Neutrophil (primary cell): Measurements from ENCODE around the gene FREM2.

Experiments used
- H3K27ac ChIP-seq: fragments of 200-600 bp; sonication (generic); 2 replicates; pipeline ENCODE4 v1.5.1; 2016; ENCODE audit warnings: mild to moderate bottlenecking, moderate library complexity
- H3K27me3 ChIP-seq: fragments of 200-600 bp; sonication (generic); 2 replicates; pipeline ENCODE4 v1.6.0; 2016; ENCODE audit warnings: mild to moderate bottlenecking
- H3K36me3 ChIP-seq: fragments of 200-600 bp; sonication (generic); 2 replicates; pipeline ENCODE4 v1.5.1; 2017
- H3K4me1 ChIP-seq, 2 experiments: fragments of 200-600 bp in 1 of 2; sonication (generic) in 1 of 2; 1 replicate in 1 of 2; 2 replicates in 1 of 2; pipeline versions ENCODE4 v1.5.1 to v1.6.1; 2013 to 2016; ENCODE audit warnings: low read depth in 1 of 2, low read length in 1 of 2, mild to moderate bottlenecking in 1 of 2, moderate library complexity in 1 of 2; ENCODE audit not compliant: control insufficient read depth in 1 of 2, insufficient read depth in 1 of 2
- H3K4me3 ChIP-seq, 2 experiments: fragments of 200-600 bp in 1 of 2; sonication (generic) in 1 of 2; 1 replicate in 1 of 2; 2 replicates in 1 of 2; pipeline ENCODE4 v1.5.1; 2013 to 2016; ENCODE audit warnings: low read depth in 1 of 2, low read length in 1 of 2, mild to moderate bottlenecking in 1 of 2, moderate library complexity in 1 of 2
- H3K9me3 ChIP-seq: fragments of 200-600 bp; sonication (generic); 2 replicates; pipeline ENCODE4 v1.5.1; 2016
- CTCF ChIP-seq: fragments of 200-600 bp; sonication (generic); IDR thresholded peaks from 2 replicates; pipeline ENCODE4 v1.5.1; 2016; ENCODE audit warnings: antibody characterized with exemption

FREM2 gene

GRCh38 chr13:38686577-38687245 lies at the start of gene FREM2:
Gene FREM2 (plus strand): TSS chr13:38687077. CDS start chr13:38687345, 268 bp downstream.
- TF ChIP-seq CTCF: no peak
- H3K9me3 ChIP-seq: no peaks in the 10 kb centered on the region
- no peak within 1 kb of the TSS for H3K27ac ChIP-seq
- no peak within 1 kb of the TSS for H3K4me3 ChIP-seq
- no peaks in the 10 kb centered on the region for H3K36me3 ChIP-seq
- H3K4me1 ChIP-seq: no peaks in the 10 kb centered on the region
- H3K27me3 ChIP-seq: peaks cover 46% of the 10 kb centered on the region

GRCh38 chr13:38637576-38637975 lies 49.3 kb upstream of the FREM2 start:
- Histone ChIP-seq H3K27me3 (no peaks in the 10 kb centered on the region), H3K9me3 (no peaks in the 10 kb centered on the region), H3K27ac (no peak overlapping the region), H3K4me1 (no peaks in the 10 kb centered on the region), H3K36me3 (no peaks in the 10 kb centered on the region), H3K4me3 (no peak overlapping the region)
- no peak for TF ChIP-seq CTCF

- no peak overlapping the region for H3K27ac ChIP-seq
- H3K36me3 ChIP-seq: no peaks in the 10 kb centered on the region
- no peaks in the 10 kb centered on the region for H3K27me3 ChIP-seq
- H3K4me3 ChIP-seq: no peak overlapping the region
- no peaks in the 10 kb centered on the region for H3K4me1 ChIP-seq
- H3K9me3 ChIP-seq: no peaks in the 10 kb centered on the region
- no peak for TF ChIP-seq CTCF
Measured at GRCh38 chr13:38641164-38641948, 45.5 kb upstream of the FREM2 start.

GRCh38 chr13:38647312-38647711 lies 39.6 kb upstream of the FREM2 start:
- TF ChIP-seq CTCF: no peak
- H3K36me3 ChIP-seq: no peaks in the 10 kb centered on the region
- H3K27me3 ChIP-seq: no peaks in the 10 kb centered on the region
- H3K4me3 ChIP-seq: no peak overlapping the region
- no peaks in the 10 kb centered on the region for H3K9me3 ChIP-seq
- H3K4me1 ChIP-seq: no peaks in the 10 kb centered on the region
- no peak overlapping the region for H3K27ac ChIP-seq

- TF ChIP-seq CTCF: no peak
- Histone ChIP-seq H3K36me3 (no peaks in the 10 kb centered on the region), H3K4me1 (no peaks in the 10 kb centered on the region), H3K27me3 (no peaks in the 10 kb centered on the region), H3K4me3 (no peak overlapping the region), H3K27ac (no peak overlapping the region), H3K9me3 (no peaks in the 10 kb centered on the region)
Measured at GRCh38 chr13:38648912-38649311, 38.0 kb upstream of the FREM2 start.
